ENCODE measurements around the gene UNC45A.

Gene UNC45A

DNA sequence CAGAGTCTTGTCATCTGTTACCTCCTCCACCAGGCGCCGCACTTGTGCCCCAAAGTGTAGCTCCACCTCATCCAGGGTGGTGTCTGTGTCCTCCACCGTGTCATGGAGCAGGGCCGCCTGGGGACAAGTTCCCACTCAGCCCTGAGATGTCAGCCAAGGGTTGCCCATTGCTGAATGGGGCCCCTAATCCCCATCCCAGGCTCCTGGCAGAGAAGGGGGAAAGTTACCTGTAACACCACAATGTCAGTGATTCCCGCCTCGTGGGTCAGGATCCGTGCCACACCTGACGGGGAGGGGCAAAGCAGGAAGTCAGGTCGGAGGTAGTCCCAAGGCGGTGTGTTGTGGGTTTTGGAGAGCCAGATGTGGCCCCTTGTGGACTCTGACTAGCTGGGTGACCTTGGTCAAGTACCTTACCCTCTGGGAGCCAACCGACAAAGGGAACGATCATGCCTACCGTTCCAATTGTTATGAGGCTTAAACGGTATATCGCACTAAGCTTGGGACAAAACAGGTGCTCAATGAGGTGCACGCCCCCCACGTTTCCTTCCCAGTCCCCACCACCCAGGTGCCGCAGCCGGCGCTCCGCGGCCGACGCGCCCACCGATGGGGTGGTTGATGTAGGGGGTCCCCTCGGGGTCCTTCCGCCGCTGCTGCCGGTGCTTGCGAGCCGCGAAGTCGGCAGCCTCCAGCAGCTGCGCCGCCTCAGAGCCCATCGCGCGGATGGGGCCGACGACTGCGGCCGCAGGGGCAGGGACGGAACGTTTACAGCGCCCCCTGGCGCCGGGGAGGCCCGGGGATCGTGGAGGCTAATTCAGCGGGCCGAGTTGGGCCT is 3.0 kb upstream of the UNC45A start, which contains the start of gene HDDC3:
HDDC3 (minus strand) TSS at position 722 of the 832 bp plus-strand sequence; CDS start at position 713, 9 bp downstream.
- Histone ChIP-seq H3K4me1 (ENCODE audit: insufficient read depth, low read length, severe bottlenecking) (peaks cover 56% of the 10 kb centered on the region), H3K36me3 (ENCODE audit: insufficient read depth, low read length) (peaks cover 4% of the 10 kb centered on the region; the same call in 1 of the 2 replicates), H4K20me1 (ENCODE audit: insufficient read depth, low read length) (no peaks in the 10 kb centered on the region), H3K4me3 (ENCODE audit: low read depth, low read length, poor library complexity, severe bottlenecking) (peak within 1 kb of the TSS; percentile 92), H3K9ac (ENCODE audit: low read length) (peak within 1 kb of the TSS; percentile 89), H3K4me2 (ENCODE audit: low read length) (peak within 1 kb of the TSS; percentile 95), H3K27me3 (ENCODE audit: insufficient read depth, low read length) (no peaks in the 10 kb centered on the region), H2AFZ (ENCODE audit: low read length) (peak within 1 kb of the TSS; percentile 21; the same call in 1 of the 2 replicates), H3K9me3 (ENCODE audit: low read length) (no peaks in the 10 kb centered on the region), H3K9me2 (ENCODE audit: low read depth, low read length) (no peaks in the 10 kb centered on the region), H3K79me2 (ENCODE audit: insufficient read depth, low read length) (no peaks in the 10 kb centered on the region), H3K27ac (ENCODE audit: low read depth, low read length, poor library complexity, severe bottlenecking) (peak within 1 kb of the TSS; percentile 90), H3F3A (ENCODE audit: insufficient read depth, low read length) (no peaks in the 10 kb centered on the region)
- no peak for TF ChIP-seq EZH2 (IDR thresholded peaks at IDR 0.05; ENCODE audit: borderline replicate concordance, low read length)
- TF ChIP-seq, protein P1, sequence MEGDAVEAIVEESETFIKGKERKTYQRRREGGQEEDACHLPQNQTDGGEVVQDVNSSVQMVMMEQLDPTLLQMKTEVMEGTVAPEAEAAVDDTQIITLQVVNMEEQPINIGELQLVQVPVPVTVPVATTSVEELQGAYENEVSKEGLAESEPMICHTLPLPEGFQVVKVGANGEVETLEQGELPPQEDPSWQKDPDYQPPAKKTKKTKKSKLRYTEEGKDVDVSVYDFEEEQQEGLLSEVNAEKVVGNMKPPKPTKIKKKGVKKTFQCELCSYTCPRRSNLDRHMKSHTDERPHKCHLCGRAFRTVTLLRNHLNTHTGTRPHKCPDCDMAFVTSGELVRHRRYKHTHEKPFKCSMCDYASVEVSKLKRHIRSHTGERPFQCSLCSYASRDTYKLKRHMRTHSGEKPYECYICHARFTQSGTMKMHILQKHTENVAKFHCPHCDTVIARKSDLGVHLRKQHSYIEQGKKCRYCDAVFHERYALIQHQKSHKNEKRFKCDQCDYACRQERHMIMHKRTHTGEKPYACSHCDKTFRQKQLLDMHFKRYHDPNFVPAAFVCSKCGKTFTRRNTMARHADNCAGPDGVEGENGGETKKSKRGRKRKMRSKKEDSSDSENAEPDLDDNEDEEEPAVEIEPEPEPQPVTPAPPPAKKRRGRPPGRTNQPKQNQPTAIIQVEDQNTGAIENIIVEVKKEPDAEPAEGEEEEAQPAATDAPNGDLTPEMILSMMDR (IDR thresholded peaks at IDR 0.05; ENCODE audit: low read length): peak; percentile 92

DNA sequence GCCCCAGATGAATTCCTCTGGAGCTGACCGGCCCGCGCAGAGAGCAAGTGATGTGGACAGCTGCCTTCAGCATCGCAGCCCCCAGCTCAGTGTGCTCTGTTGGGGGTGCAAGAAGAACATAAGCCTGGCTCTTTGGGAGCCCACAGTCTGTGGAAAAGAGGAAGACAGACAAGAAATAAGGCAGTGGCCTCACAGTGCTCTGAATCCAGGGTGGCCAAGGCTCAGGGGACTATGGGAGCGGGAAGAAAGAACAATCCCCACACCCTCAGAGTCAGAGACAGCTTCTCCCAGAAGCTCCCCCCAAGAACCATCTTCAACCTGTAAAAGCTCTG is 2.5 kb upstream of the UNC45A start:
- Histone ChIP-seq H3K27ac (ENCODE audit: low read depth, low read length, poor library complexity, severe bottlenecking) (peak overlapping the region; percentile 34), H3K79me2 (ENCODE audit: insufficient read depth, low read length) (no peaks in the 10 kb centered on the region), H3K9me2 (ENCODE audit: low read depth, low read length) (no peaks in the 10 kb centered on the region), H3K4me1 (ENCODE audit: insufficient read depth, low read length, severe bottlenecking) (peaks cover 57% of the 10 kb centered on the region), H3K27me3 (ENCODE audit: insufficient read depth, low read length) (no peaks in the 10 kb centered on the region), H3K4me3 (ENCODE audit: low read depth, low read length, poor library complexity, severe bottlenecking) (peak overlapping the region; percentile 92), H3K36me3 (ENCODE audit: insufficient read depth, low read length) (peaks cover 4% of the 10 kb centered on the region; the same call in 1 of the 2 replicates), H3K9ac (ENCODE audit: low read length) (peak overlapping the region; percentile 89), H2AFZ (ENCODE audit: low read length) (no peak overlapping the region), H3F3A (ENCODE audit: insufficient read depth, low read length) (no peaks in the 10 kb centered on the region), H4K20me1 (ENCODE audit: insufficient read depth, low read length) (no peaks in the 10 kb centered on the region), H3K4me2 (ENCODE audit: low read length) (peak overlapping the region; percentile 95), H3K9me3 (ENCODE audit: low read length) (no peaks in the 10 kb centered on the region)
- TF ChIP-seq, protein P1 (IDR thresholded peaks at IDR 0.05; ENCODE audit: low read length): no peak; the same call in 1 of the 2 replicates
- no peak for TF ChIP-seq EZH2 (IDR thresholded peaks at IDR 0.05; ENCODE audit: borderline replicate concordance, low read length)

DNA sequence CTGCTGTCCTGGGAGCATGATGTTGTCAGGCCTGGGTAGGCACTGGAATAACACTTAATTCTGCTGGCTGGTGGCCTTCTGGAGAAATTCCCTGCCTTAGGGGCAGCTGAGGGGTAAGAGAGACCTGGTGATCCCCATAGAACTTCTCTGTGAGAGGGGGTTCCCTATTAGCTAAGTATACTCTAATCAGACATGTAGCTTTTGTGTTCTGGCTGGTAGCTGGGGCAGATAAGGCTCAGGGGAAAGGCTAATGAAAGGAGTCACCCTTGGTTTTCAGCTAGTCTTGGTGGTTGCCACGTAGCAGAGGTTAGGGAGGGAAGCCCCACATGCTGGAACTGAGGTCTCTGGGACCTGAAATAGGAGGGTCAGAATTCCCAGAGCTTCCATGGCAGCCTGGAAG is 1.8 kb upstream of the UNC45A start:
- Histone ChIP-seq H3K9me2 (ENCODE audit: low read depth, low read length) (no peaks in the 10 kb centered on the region), H3K4me3 (ENCODE audit: low read depth, low read length, poor library complexity, severe bottlenecking) (no peak overlapping the region), H3K9me3 (ENCODE audit: low read length) (no peaks in the 10 kb centered on the region), H3F3A (ENCODE audit: insufficient read depth, low read length) (no peaks in the 10 kb centered on the region), H3K79me2 (ENCODE audit: insufficient read depth, low read length) (no peaks in the 10 kb centered on the region), H3K27ac (ENCODE audit: low read depth, low read length, poor library complexity, severe bottlenecking) (peak overlapping the region; percentile 34), H3K27me3 (ENCODE audit: insufficient read depth, low read length) (no peaks in the 10 kb centered on the region), H4K20me1 (ENCODE audit: insufficient read depth, low read length) (no peaks in the 10 kb centered on the region), H3K4me1 (ENCODE audit: insufficient read depth, low read length, severe bottlenecking) (peaks cover 56% of the 10 kb centered on the region), H3K36me3 (ENCODE audit: insufficient read depth, low read length) (peaks cover 9% of the 10 kb centered on the region; the same call in 1 of the 2 replicates), H3K9ac (ENCODE audit: low read length) (no peak overlapping the region), H2AFZ (ENCODE audit: low read length) (no peak overlapping the region), H3K4me2 (ENCODE audit: low read length) (no peak overlapping the region)
- TF ChIP-seq EZH2 (IDR thresholded peaks at IDR 0.05; ENCODE audit: borderline replicate concordance, low read length): no peak
- TF ChIP-seq, protein P1 (IDR thresholded peaks at IDR 0.05; ENCODE audit: low read length): no peak

Data from OCI-LY1 (cell line).